K562 (cell line): Measurements from ENCODE around the gene MSTO1. TPM values are rescaled to one million over a fixed set of nuclear protein-coding genes. Genes with fewer than 3 reads are reported as not detected.

ENCODE experiments used
- ATAC-seq: fragments of 200-7000 bp; cut with Tn5 transposase; 3 replicates; pipeline ENCODE4 v1.9.1; 2020; ENCODE audit warnings: moderate library complexity
- Bru-seq: library from RNA; stranded (reverse); fragments of 400-500 nt; gene quantifications from one replicate; lab custom pipeline; 2021; lab: Mats Ljungman, UMichigan
- BruChase-seq, 2 experiments: library from RNA; stranded (reverse); fragments of 400-500 nt; gene quantifications; one replicate each; lab custom pipeline; 2021; lab: Mats Ljungman, UMichigan
- BruUV-seq: library from RNA; stranded (reverse); fragments of 400-500 nt; replicated peaks from 2 replicates; lab custom pipeline; 2021; lab: Mats Ljungman, UMichigan
- CTCF ChIA-PET: fragments of 300-600 bp; formaldehyde crosslinking; extraction: SDS; loops from one replicate; lab custom pipeline; 2021; ENCODE audit warnings: low intra/inter-chr PET ratio; lab: Yijun Ruan, JAX
- POLR2A ChIA-PET: fragments of 300-600, 350-650 bp; sonication (Branson Sonifier 250); formaldehyde crosslinking; extraction: SDS; loops from one replicate; lab custom pipeline; 2021; ENCODE audit warnings: antibody characterized with exemption, inconsistent platforms; lab: Yijun Ruan, JAX
- DNase-seq, 4 experiments: peaks; one replicate each; pipeline versions ENCODE4 v3.0.0 to v3.0.0-alpha.2; 2011 to 2018; ENCODE audit warnings: low spot score in 3 of 4, mixed read lengths in 3 of 4; ENCODE audit errors: extremely low read depth in 1 of 4
- FAIRE-seq: peaks from 2 replicates; lab custom pipeline; 2011; peaks lifted over from hg19 to GRCh38; lab: Jason Lieb, UNC
- H2AFZ ChIP-seq: 2 replicates; pipeline ENCODE4 v1.6.0; 2011; ENCODE audit warnings: low read depth, low read length, control low read depth, inconsistent platforms
- H3K27ac ChIP-seq: fragments of 200-600 bp; 3 replicates; pipeline ENCODE4 v1.8.0; 2011; ENCODE audit warnings: low read depth, mild to moderate bottlenecking, control low read depth, inconsistent platforms, low read length, moderate library complexity, mixed read lengths; ENCODE audit errors: extremely low read depth
- H3K27me3 ChIP-seq, 2 experiments: fragments of 300-600 bp in 1 of 2; 2 replicates in 1 of 2; 3 replicates in 1 of 2; pipeline versions ENCODE4 v1.6.0 to v1.8.0; 2011; ENCODE audit warnings: inconsistent platforms in 2 of 2, low read length in 2 of 2, mild to moderate bottlenecking in 1 of 2, mixed read lengths in 1 of 2, moderate library complexity in 1 of 2; ENCODE audit not compliant: control insufficient read depth in 2 of 2, insufficient read depth in 2 of 2
- H3K36me3 ChIP-seq: fragments of 300-600 bp; 3 replicates; pipeline ENCODE4 v1.8.0; 2011; ENCODE audit warnings: mild to moderate bottlenecking, low read length, inconsistent platforms; ENCODE audit not compliant: control insufficient read depth, insufficient read depth
- H3K4me1 ChIP-seq, 2 experiments: fragments of 200-600 bp in 1 of 2; replicated peaks in 1 of 2; 2 replicates in 1 of 2; 3 replicates in 1 of 2; pipeline versions ENCODE4 v1.5.1 to v1.8.0; 2011; ENCODE audit warnings: inconsistent platforms in 2 of 2, low read length in 2 of 2, mild to moderate bottlenecking in 1 of 2, mixed read lengths in 1 of 2, moderate library complexity in 1 of 2; ENCODE audit not compliant: control insufficient read depth in 2 of 2, insufficient read depth in 2 of 2
- H3K4me2 ChIP-seq: 2 replicates; pipeline ENCODE4 v1.6.1; 2011; ENCODE audit warnings: low read length, control low read depth, inconsistent platforms, mixed read lengths; ENCODE audit not compliant: insufficient read depth
- H3K4me3 ChIP-seq: fragments of 200-600 bp; sonication (generic), shearing (Covaris generic); 2 replicates; pipeline ENCODE4 v1.5.1; 2016; ENCODE audit warnings: control low read depth, inconsistent platforms
- H3K79me2 ChIP-seq: fragments of 200-600 bp; 3 replicates; pipeline ENCODE4 v1.8.0; 2011; ENCODE audit warnings: low read length, inconsistent platforms; ENCODE audit not compliant: control insufficient read depth, insufficient read depth
- H3K9ac ChIP-seq, 2 experiments: 2 replicates each; pipeline versions ENCODE4 v1.6.0 to v1.6.1; 2011; ENCODE audit warnings: low read depth in 2 of 2, low read length in 2 of 2, control low read depth in 1 of 2, inconsistent platforms in 1 of 2, mild to moderate bottlenecking in 1 of 2, mixed read lengths in 1 of 2; ENCODE audit not compliant: insufficient read depth in 1 of 2
- H3K9me1 ChIP-seq: one replicate; pipeline ENCODE4 v1.6.0; 2011; ENCODE audit warnings: inconsistent platforms, mild to moderate bottlenecking, low read length, moderate library complexity; ENCODE audit not compliant: control insufficient read depth, insufficient read depth
- H3K9me3 ChIP-seq: replicated peaks from 2 replicates; pipeline ENCODE4 v1.5.1; 2011; ENCODE audit warnings: low read depth, low read length, inconsistent platforms; ENCODE audit not compliant: control insufficient read depth, insufficient read depth
- H4K20me1 ChIP-seq: replicated peaks from 2 replicates; pipeline ENCODE4 v1.6.1; 2011; ENCODE audit warnings: low read length, inconsistent platforms, mixed read lengths; ENCODE audit not compliant: control insufficient read depth, insufficient read depth
- BCOR ChIP-seq: fragments of 450-650 bp; IDR thresholded peaks from 2 replicates; pipeline ENCODE4 v1.6.1; 2016
- CCNT2 ChIP-seq: IDR thresholded peaks from 2 replicates; pipeline ENCODE4 v1.6.1; 2011; ENCODE audit warnings: borderline replicate concordance, low read depth, mild to moderate bottlenecking, moderate library complexity, mixed read lengths, low read length; ENCODE audit not compliant: insufficient read length; ENCODE audit errors: extremely low read depth
- GATAD2B ChIP-seq: fragments of 450-650 bp; IDR thresholded peaks from 2 replicates; pipeline ENCODE4 v1.6.1; 2017; ENCODE audit warnings: mild to moderate bottlenecking, borderline replicate concordance
- JUN ChIP-seq, 2 experiments: sonication (generic) in 1 of 2; formaldehyde crosslinking in 1 of 2; IDR thresholded peaks; 2 replicates each; pipeline versions ENCODE4 v1.6.1 to v1.8.0; 2012 to 2022; ENCODE audit warnings: borderline replicate concordance in 2 of 2, mild to moderate bottlenecking in 2 of 2, improper control_type of control experiment in 1 of 2, low read depth in 1 of 2, low read length in 1 of 2, missing genetic modification reagents in 1 of 2
- KDM2B ChIP-seq: fragments of 250-450 bp; sonication (Bioruptor Pico); IDR thresholded peaks from 2 replicates; pipeline ENCODE4 v1.8.0; 2021; ENCODE audit warnings: mild to moderate bottlenecking, moderate library complexity
- LCOR ChIP-seq: sonication (generic); formaldehyde crosslinking; IDR thresholded peaks from 2 replicates; pipeline ENCODE4 v1.8.0; 2022; ENCODE audit warnings: mild to moderate bottlenecking, missing genetic modification reagents
- LEF1 ChIP-seq: fragments of 450-650 bp; IDR thresholded peaks from 2 replicates; pipeline ENCODE4 v1.6.1; 2016; ENCODE audit warnings: mild to moderate bottlenecking
- SNRNP70 ChIP-seq: fragments of 200-400 bp; formaldehyde crosslinking; optimal IDR thresholded peaks from 2 replicates; pipeline ENCODE3; 2017; ENCODE audit warnings: low read depth, low read length
- TAF9B ChIP-seq: fragments of 450-650 bp; IDR thresholded peaks from 2 replicates; pipeline ENCODE4 v1.6.1; 2018; ENCODE audit warnings: mild to moderate bottlenecking; ENCODE audit not compliant: partially characterized antibody
- ZNF175 ChIP-seq: fragments of 200-800 bp; sonication (Bioruptor generic); IDR thresholded peaks from 2 replicates; pipeline ENCODE4 v1.6.1; 2016; ENCODE audit warnings: low read depth, mild to moderate bottlenecking, missing genetic modification characterization, missing compliant biosample characterization
- ZNF24 ChIP-seq: fragments of 450-650 bp; IDR thresholded peaks from 2 replicates; pipeline ENCODE4 v1.6.1; 2016
- ZNF696 ChIP-seq: fragments of 250-450 bp; sonication (Bioruptor Pico); conservative IDR thresholded peaks from 2 replicates; pipeline ENCODE4 v1.4.0; 2020; ENCODE audit warnings: mild to moderate bottlenecking, moderate library complexity
- WGBS: fragments of 100-300 bp; shearing (Covaris generic); methylation state at CpG from one replicate; pipeline ENCODE4 v1.1.6; 2016; ENCODE audit warnings: low coverage, mixed read lengths; ENCODE audit not compliant: insufficient coverage; ENCODE audit errors: missing lambda C conversion rate; 5-methylcytosine and 5-hydroxymethylcytosine counted together
- in situ Hi-C: fragments of 300-500 bp; cut with MboI; formaldehyde crosslinking; loops from 4 replicates; pipeline ENCODE4 v1.15.0; 2018; ENCODE audit warnings: inconsistent platforms, mixed read lengths
- intact Hi-C: fragments of 100-400 bp; cut with micrococcal nuclease; formaldehyde crosslinking; loops from 2 replicates; pipeline ENCODE4 v1.14.2; 2022
- long read RNA-seq, 3 experiments: library from polyadenylated mRNA in 2 of 3; library from RNA in 1 of 3; unstranded in 2 of 3; stranded (forward) in 1 of 3; transcript quantifications; one replicate each; pipeline ENCODE4 v2.0.0, GENCODE V29; 2019 to 2022
- polyA minus RNA-seq, 3 experiments: library from RNA; depleted of rRNA, polyadenylated mRNA; stranded (reverse); fragments of >200 nt; gene quantifications; 2 replicates each; pipeline ENCODE4 v1.2.3, GENCODE V29; 2011
- polyA plus RNA-seq, 8 experiments: library from polyadenylated mRNA; depleted of rRNA in 4 of 8; stranded (reverse) in 5 of 8; unstranded in 3 of 8; fragments of >200 nt; fragmentation: Nextera tagmentation in 2 of 8; fragmentation: Illumina TruSeq in 1 of 8; extraction: Ambion mirVana in 2 of 8; extraction: Trizol in 1 of 8; gene quantifications; 2 replicates each; pipeline versions ENCODE4 v1.2.1 to v1.2.3, GENCODE V29; 2011 to 2014; ENCODE audit warnings: inconsistent platforms in 1 of 8, missing spikeins in 1 of 8
- total RNA-seq, 7 experiments: library from RNA; depleted of rRNA in 6 of 7; stranded (reverse); fragments of >200 nt in 6 of 7; fragmentation: Illumina TruSeq in 2 of 7; extraction: Trizol in 2 of 7; gene quantifications; 2 replicates each; pipeline versions ENCODE4 v1.2.1 to v1.2.3, GENCODE V29; 2011 to 2021; ENCODE audit warnings: low replicate concordance in 1 of 7
- TF ChIP-seq, protein P1 (sequence below): sonication (generic); formaldehyde crosslinking; IDR thresholded peaks from 2 replicates; pipeline ENCODE4 v1.9.0; 2022; ENCODE audit warnings: mild to moderate bottlenecking, missing genetic modification reagents
- TF ChIP-seq, protein P2 (sequence below): fragments of 200-800 bp; sonication (Bioruptor generic); IDR thresholded peaks from 2 replicates; pipeline ENCODE4 v1.6.1; 2017; ENCODE audit warnings: missing genetic modification characterization, missing compliant biosample characterization

The MSTO1 gene
- 343 and 576 TPM in 2 replicates for total RNA-seq (2011; cell fraction: chromatin; rRNA removed; ENCODE audit: low replicate concordance)
- 343 and 349 TPM in 2 replicates for total RNA-seq (2011; cell fraction: nucleolus; rRNA removed)
- 217 and 256 TPM in 2 replicates for total RNA-seq (2011; cell fraction: nucleoplasm; rRNA removed)
- total RNA-seq (2014; rRNA removed): 48.0 and 55.8 TPM in 2 replicates
- total RNA-seq (2014; rRNA removed; fragmentation: Illumina TruSeq; extraction: Trizol): 42.6 and 44.9 TPM in 2 replicates
- 45.2 and 47.3 TPM in 2 replicates for total RNA-seq (2015; rRNA removed; fragmentation: Illumina TruSeq; extraction: Trizol)
- 67.6 and 71.1 TPM in 2 replicates for total RNA-seq (2021)
- 37.6 and 56.2 TPM in 2 replicates for polyA plus RNA-seq (2011; rRNA removed)
- 29.5 and 46.2 TPM in 2 replicates for polyA plus RNA-seq (2011; cell fraction: cytosol; rRNA removed)
- 499 and 561 TPM in 2 replicates for polyA plus RNA-seq (2011; cell fraction: nucleus; rRNA removed)
- polyA plus RNA-seq (2012): 58.5 and 64.0 TPM in 2 replicates
- 55.4 and 58.5 TPM in 2 replicates for polyA plus RNA-seq (2014; fragmentation: Illumina TruSeq; extraction: Trizol)
- polyA plus RNA-seq (2014; fragmentation: Nextera tagmentation; extraction: Ambion mirVana): 10 to 100 TPM; 18.8 to 21.6 TPM
- polyA plus RNA-seq (2014; rRNA removed): 56.7 and 69.0 TPM in 2 replicates
- 45.9 and 57.2 TPM in 2 replicates for polyA minus RNA-seq (2011; rRNA and poly(A)+ RNA removed)
- polyA minus RNA-seq (2011; cell fraction: cytosol; rRNA and poly(A)+ RNA removed): 16.1 and 22.0 TPM in 2 replicates
- polyA minus RNA-seq (2011; cell fraction: nucleus; rRNA and poly(A)+ RNA removed): 194 and 218 TPM in 2 replicates
- Bru-seq, nascent RNA: percentile 90 among the genes with signal in this experiment
- BruChase-seq, experiment 1, labeled RNA remaining after a 2-hour chase: percentile 69 among the genes with signal in this experiment
- percentile 74 among the genes with signal in this experiment for BruChase-seq, experiment 2, labeled RNA remaining after a 6-hour chase
- long read RNA-seq, experiment 1, transcript MSTO1-201 (14 exons, 2,431 nt): major isoform, 33 of 114 reads
- long read RNA-seq, experiment 1, partial matches to known transcripts: 31 of 114 reads
- long read RNA-seq, experiment 1, other reads (novel, unspliced or antisense): 49 of 114 reads
- long read RNA-seq, experiment 2, partial matches to known transcripts: 16 of 40 reads
- long read RNA-seq, experiment 2, other reads (novel, unspliced or antisense): 19 of 40 reads
- long read RNA-seq, experiment 3, partial matches to known transcripts: 0 of 3 reads
- long read RNA-seq, experiment 3, other reads (novel, unspliced or antisense): 3 of 3 reads

DNA sequence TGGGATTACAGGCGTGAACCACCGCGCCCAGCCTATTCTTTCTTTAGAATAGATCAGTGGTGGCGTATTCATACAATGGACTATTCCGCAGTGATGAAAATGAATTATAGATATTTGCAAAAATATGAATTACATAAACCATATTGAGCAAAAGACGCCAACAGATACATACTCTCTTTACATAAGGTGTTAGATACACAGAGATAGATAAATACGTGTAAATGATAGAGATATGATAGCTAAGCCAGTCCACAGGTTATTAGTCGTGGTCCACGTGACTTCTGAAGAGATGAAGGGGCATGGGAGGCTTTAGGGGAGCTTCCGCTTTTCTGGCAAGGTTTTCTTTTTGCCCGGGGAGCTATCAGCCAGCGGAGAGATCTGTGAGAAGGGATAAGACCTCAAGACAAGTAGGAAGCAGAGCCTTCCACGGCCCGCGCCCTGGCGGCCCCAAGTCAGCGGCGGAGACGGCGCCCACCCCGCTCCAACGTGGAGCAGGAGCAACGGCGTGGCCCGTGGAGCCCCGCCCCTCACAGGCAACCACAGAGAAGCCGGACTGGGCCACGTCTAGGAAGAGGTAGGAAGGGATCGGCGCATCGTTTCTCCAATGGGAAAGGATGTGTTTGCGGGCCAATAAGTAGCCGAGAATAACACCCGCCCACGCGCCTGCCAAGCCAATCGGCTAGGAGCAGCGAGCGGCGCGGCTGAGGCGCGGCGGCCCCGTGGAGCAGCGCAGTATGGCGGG is at the start of gene MSTO1:
Gene MSTO1 (plus strand): TSS at position 704 of the 742 bp plus-strand sequence. CDS start 31 bp downstream, at position 735.
- in situ Hi-C loops: loop anchor here (5.0 kb wide), 1 partner anchor 138 kb away; no protein-coding TSS in a partner anchor
- Histone ChIP-seq H3K9me3 (no peaks in the 10 kb centered on the region), H3K79me2 (peaks cover 4% of the 10 kb centered on the region; the same call in 2 of the 3 replicates), H3K27me3 (no peaks in the 10 kb centered on the region), H2AFZ (peak within 1 kb of the TSS; percentile 82), H3K4me1 (peaks cover 0 to 13% of the 10 kb centered on the region in 2 experiments; a peak in 2 of 5 replicates), H3K4me3 (peak within 1 kb of the TSS; percentile 45), H3K27ac (peak within 1 kb of the TSS; percentile 86), H3K36me3 (peaks cover 16% of the 10 kb centered on the region; the same call in 2 of the 3 replicates), H4K20me1 (no peaks in the 10 kb centered on the region), H3K9ac (peak within 1 kb of the TSS; percentile 81 to 92), H3K4me2 (peak within 1 kb of the TSS; percentile 81), H3K9me1 (no peaks in the 10 kb centered on the region)
- DNase-seq: peak; percentile 85 to 98 (median 91)
- BruUV-seq: TSS peak; percentile 98
- peak; percentile 92 for FAIRE-seq
- ChIA-PET CTCF (no interaction called here), POLR2A (interaction anchor here (0.8 to 1.0 kb wide), 3 partner anchors 11 to 44 kb away, joined by 3 to 5 read pairs (median 3); no protein-coding TSS in a partner anchor)
- ATAC-seq: peak; percentile 99
- intact Hi-C loops: loop anchor here (5.0 kb wide), 1 partner anchor 38 kb away; no protein-coding TSS in a partner anchor
- 3% methylated on average over 36 of the region's 47 CpGs for WGBS
- TF ChIP-seq BCOR (peak; percentile 12; the same call in 1 of the 2 replicates), CCNT2 (peak; percentile 68), ZNF696 (CRISPR knock-in tag) (no peak), SNRNP70 (no peak), LEF1 (peak; percentile 54; the same call in 1 of the 2 replicates), LCOR (CRISPR knock-in tag) (no peak; the same call in 1 of the 2 replicates), JUN (IDR thresholded peaks at IDR 0.05; ENCODE audit: borderline replicate concordance, low read depth, low read length) (peak; percentile 10; the same call in 1 of the 2 replicates), JUN (CRISPR knock-in tag; IDR thresholded peaks at IDR 0.05; ENCODE audit: borderline replicate concordance) (no peak), TAF9B (peak; percentile 31), ZNF24 (peak; percentile 44; the same call in 1 of the 2 replicates), ZNF175 (CRISPR knock-in tag) (no peak), GATAD2B (no peak), KDM2B (no peak)
- TF ChIP-seq, protein P1, sequence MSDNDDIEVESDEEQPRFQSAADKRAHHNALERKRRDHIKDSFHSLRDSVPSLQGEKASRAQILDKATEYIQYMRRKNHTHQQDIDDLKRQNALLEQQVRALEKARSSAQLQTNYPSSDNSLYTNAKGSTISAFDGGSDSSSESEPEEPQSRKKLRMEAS: peak; percentile 92
- TF ChIP-seq, protein P2, sequence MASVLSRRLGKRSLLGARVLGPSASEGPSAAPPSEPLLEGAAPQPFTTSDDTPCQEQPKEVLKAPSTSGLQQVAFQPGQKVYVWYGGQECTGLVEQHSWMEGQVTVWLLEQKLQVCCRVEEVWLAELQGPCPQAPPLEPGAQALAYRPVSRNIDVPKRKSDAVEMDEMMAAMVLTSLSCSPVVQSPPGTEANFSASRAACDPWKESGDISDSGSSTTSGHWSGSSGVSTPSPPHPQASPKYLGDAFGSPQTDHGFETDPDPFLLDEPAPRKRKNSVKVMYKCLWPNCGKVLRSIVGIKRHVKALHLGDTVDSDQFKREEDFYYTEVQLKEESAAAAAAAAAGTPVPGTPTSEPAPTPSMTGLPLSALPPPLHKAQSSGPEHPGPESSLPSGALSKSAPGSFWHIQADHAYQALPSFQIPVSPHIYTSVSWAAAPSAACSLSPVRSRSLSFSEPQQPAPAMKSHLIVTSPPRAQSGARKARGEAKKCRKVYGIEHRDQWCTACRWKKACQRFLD (CRISPR knock-in tag): peak; percentile 66; the same call in 1 of the 2 replicates
